ENCODE results near the gene MYO3B. TPM values are rescaled to one million over a fixed set of nuclear protein-coding genes. Genes with fewer than 3 reads are reported as not detected.

The MYO3B gene
- total RNA-seq, 1 experiment from 2014 or later = 0.63 TPM

- Histone ChIP-seq H2BK12ac (ENCODE audit: insufficient read length, low read depth, low read length) (no peak overlapping the region), H2BK15ac (ENCODE audit: low read depth, low read length) (no peak overlapping the region), H3K23ac (ENCODE audit: insufficient read length, low read depth, low read length) (no peak overlapping the region), H4K8ac (replicated peaks; ENCODE audit: insufficient read length, low read depth, low read length) (no peak overlapping the region), H3K4me1 (ENCODE audit: insufficient read depth, low read length) (no peaks in the 10 kb centered on the region; the same call in 1 of the 2 replicates), H3K27me3 (ENCODE audit: insufficient read depth, low read length) (no peaks in the 10 kb centered on the region), H3K27ac (ENCODE audit: insufficient read length, low read depth, low read length) (no peak overlapping the region), H4K5ac (ENCODE audit: insufficient read length, low read depth, low read length) (no peak overlapping the region), H3T11ph (ENCODE audit: low read length) (no peak overlapping the region), H3K79me1 (ENCODE audit: insufficient read depth, low read depth, low read length, poor library complexity, severe bottlenecking) (no peaks in the 10 kb centered on the region), H3K9me3 (ENCODE audit: control insufficient read depth, low read depth, low read length) (no peaks in the 10 kb centered on the region), H3K79me2 (ENCODE audit: insufficient read depth, low read length) (no peaks in the 10 kb centered on the region), H4K91ac (ENCODE audit: insufficient read length, low read depth, low read length) (no peak overlapping the region), H3K23me2 (ENCODE audit: insufficient read length, low read depth, low read length, poor library complexity, severe bottlenecking) (no peaks in the 10 kb centered on the region), H2AK5ac (ENCODE audit: insufficient read length, low read length) (no peak overlapping the region), H3K14ac (ENCODE audit: insufficient read depth, low read length) (no peak overlapping the region), H3K9ac (ENCODE audit: extremely low read depth, insufficient read length, low read length) (no peak overlapping the region), H2BK20ac (ENCODE audit: low read depth, low read length, poor library complexity, severe bottlenecking) (no peak overlapping the region), H3K4me2 (ENCODE audit: insufficient read depth, insufficient read length, low read length) (no peak overlapping the region), H2BK5ac (ENCODE audit: insufficient read length, low read length) (no peak overlapping the region), H3K18ac (ENCODE audit: insufficient read length, low read depth, low read length) (no peak overlapping the region), H3K56ac (ENCODE audit: insufficient read length, low read depth, low read length) (no peak overlapping the region), H2BK120ac (ENCODE audit: low read depth, low read length, poor library complexity, severe bottlenecking) (no peak overlapping the region), H2AFZ (ENCODE audit: low read length) (no peak overlapping the region), H3K4ac (ENCODE audit: low read depth, low read length) (no peak overlapping the region), H4K20me1 (ENCODE audit: control insufficient read depth, insufficient read depth, insufficient read length) (no peaks in the 10 kb centered on the region)
- peak; percentile 43 for DNase-seq
- Mint-ChIP-seq H3K4me1 (peaks cover 18 to 23% of the 10 kb centered on the region in 2 experiments), H3K27ac (peak overlapping the region in 2 of 3 experiments; percentile 90 to 93; a peak in 4 of 7 replicates), H3K9me3 (no peaks in the 10 kb centered on the region), H3K36me3 (ENCODE audit: insufficient read depth in 1 of 3, low read depth in 3 of 3) (no peaks in the 10 kb centered on the region), H3K4me3 (no peak overlapping the region; a peak in 1 of 5 replicates), H3K27me3 (ENCODE audit: low read depth) (no peaks in the 10 kb centered on the region)
- no peak for TF ChIP-seq CTCF (conservative IDR thresholded peaks at IDR 0.05)
- no CpG with 5 or more reads among the region's 8 CpGs for WGBS (ENCODE audit: extremely low coverage, insufficient read length, low lambda C conversion rate)
Measured at GRCh38 chr2:170582751-170583463, 405.0 kb downstream of the MYO3B start.

Measured in H9 (cell line).